HAP-1 (cell line): ENCODE measurements around the gene CCDC142.
A peak's percentile ranks its signal among the peaks of the same experiment; 100 is the strongest.

Source experiments
- DNase-seq, 2 experiments: peaks; one replicate each; pipeline ENCODE4 v3.0.0-alpha.2; 2016 to 2020; ENCODE audit warnings: low spot score in 2 of 2
- H3K27me3 ChIP-seq: fragments of 250-450 bp; sonication (Bioruptor Pico); 2 replicates; pipeline ENCODE4 v1.5.1; 2020; ENCODE audit warnings: low read depth, mild to moderate bottlenecking, moderate library complexity
- H3K36me3 ChIP-seq: fragments of 250-450 bp; sonication (Bioruptor Pico); replicated peaks from 2 replicates; pipeline ENCODE4 v1.5.1; 2020; ENCODE audit warnings: mild to moderate bottlenecking
- H3K4me1 ChIP-seq: fragments of 250-450 bp; sonication (Bioruptor Pico); 2 replicates; pipeline ENCODE4 v1.5.1; 2020; ENCODE audit warnings: mild to moderate bottlenecking
- H3K4me3 ChIP-seq: fragments of 250-450 bp; sonication (Bioruptor Pico); 2 replicates; pipeline ENCODE4 v1.5.1; 2020; ENCODE audit warnings: mild to moderate bottlenecking, moderate library complexity
- H3K9me3 ChIP-seq: fragments of 250-450 bp; sonication (Bioruptor Pico); 2 replicates; pipeline ENCODE4 v1.5.1; 2020; ENCODE audit warnings: mild to moderate bottlenecking, moderate library complexity
- in situ Hi-C: fragments of 300-500 bp; cut with MboI; formaldehyde crosslinking; loops from 3 replicates; pipeline ENCODE4 v1.14.3; 2020; ENCODE audit warnings: low sequenced_read_pairs, inconsistent platforms, mixed read lengths

Gene CCDC142

DNA sequence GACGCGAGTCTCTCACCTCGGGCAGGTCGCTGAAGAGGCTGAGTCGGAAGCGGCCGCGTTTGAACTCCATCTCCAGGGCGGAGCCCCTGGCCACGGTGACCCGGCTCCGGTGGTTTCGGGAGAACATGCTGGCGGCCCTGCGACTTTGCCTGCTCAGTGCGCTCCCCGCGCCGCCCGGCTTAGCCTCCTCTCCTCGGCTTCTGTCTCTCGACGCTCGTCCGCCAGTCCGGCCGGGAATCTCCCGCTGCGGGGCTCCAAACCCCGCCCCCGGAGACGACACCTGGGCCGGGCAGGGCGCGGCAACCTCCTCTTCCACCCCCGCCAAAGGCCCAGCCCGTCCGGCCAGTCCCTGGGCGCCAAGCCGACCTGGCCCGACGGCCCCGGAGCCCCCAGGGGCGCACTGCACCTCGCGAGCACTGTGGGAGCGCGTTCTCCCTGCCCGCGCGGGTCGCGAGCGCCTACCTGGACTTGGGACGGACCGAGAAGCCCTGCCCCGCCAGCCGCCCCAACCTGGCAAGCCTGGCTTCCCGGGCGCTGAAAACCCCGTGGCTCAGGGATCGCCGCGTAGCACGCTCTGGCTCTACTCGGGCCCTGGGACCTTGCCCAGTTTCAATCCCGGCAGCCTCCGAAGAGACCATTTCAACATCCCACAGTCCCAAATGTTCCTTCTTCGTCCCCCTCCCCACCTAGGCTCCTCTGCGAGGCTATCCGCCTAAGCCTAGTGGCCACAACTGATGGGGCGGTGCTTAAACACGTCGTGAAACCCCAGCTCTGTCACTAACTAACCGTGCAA is 40.9 kb downstream of the CCDC142 start, which contains the start of gene RTKN:
TSS of gene RTKN (minus strand) at position 248 of the 793 bp plus-strand sequence. CDS start at position 127, 121 bp downstream.
- Histone ChIP-seq H3K9me3 (no peaks in the 10 kb centered on the region), H3K27me3 (no peaks in the 10 kb centered on the region), H3K36me3 (no peaks in the 10 kb centered on the region; the same call in 1 of the 2 replicates), H3K4me3 (no peak within 1 kb of the TSS; the same call in 1 of the 2 replicates), H3K4me1 (peaks cover 26% of the 10 kb centered on the region)
- no peak for DNase-seq
- in situ Hi-C loops: no loop called here

DNA sequence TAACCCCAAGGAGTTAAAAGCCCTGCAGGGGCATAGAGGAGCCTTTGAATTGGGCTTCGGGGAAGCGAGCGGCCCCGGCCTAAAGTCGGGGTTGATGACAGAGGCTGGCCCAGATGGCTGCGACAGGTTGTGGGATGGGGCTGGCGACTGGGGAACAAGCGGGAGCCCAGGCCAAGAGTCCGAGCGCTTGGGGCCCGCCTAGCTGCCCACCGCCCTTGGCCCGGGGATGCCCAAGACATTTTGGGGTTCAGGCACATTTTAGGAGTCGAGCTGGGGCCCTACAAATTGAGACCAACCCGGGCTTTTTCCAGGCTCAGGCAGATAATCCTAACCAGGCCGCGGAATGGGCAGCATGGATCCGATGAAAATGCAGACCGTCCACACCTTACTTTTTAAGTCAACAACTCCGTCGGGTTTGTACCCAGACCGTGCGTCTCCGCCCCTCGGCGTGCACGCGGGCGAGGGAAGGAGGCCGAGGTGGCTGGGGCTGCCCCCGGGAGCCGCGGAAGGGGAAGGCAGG is 41.6 kb downstream of the CCDC142 start:
- Histone ChIP-seq H3K27me3 (no peaks in the 10 kb centered on the region), H3K4me3 (no peak overlapping the region), H3K36me3 (no peaks in the 10 kb centered on the region; the same call in 1 of the 2 replicates), H3K4me1 (peaks cover 26% of the 10 kb centered on the region), H3K9me3 (no peaks in the 10 kb centered on the region)
- in situ Hi-C loops: no loop called here
- no peak for DNase-seq

DNA sequence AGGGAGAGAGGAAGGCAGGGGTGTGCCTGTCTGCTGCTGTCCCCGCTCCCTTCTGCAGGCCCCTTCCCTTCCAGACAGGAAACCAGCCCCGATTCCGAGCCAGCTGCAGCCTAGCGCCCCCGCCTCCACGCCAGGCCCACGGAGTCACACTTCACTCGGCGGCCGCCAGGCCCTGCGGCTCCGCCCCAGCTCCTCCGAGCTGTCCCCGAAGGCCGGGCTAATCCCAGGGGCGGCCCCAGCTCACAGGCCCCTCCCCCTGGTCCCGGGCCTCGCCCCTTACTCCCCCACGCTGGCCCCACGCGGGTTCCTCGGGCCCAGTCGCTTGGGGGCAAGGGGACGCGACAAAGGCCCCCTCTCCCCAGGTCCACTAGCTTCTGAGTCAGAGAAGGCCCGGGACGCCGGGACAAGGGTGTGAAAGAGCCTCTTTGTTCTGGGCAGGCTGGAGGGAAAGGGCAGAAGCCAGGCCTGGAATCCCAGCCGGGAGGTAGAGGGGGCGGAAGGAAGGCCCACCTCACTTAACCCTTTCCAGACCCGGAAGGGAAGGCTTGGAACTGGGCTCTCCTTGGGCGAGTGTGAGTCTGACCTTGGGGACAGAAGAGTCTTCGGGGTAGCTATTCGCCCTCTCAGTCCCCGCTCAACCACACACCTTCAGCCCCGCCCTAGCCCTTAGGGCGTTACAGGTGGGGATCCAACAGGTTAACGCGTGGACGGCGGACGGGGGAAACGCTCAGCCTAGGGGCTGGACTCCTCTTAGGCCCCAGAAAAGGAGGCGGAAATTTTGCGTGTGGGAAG is 42.2 kb downstream of the CCDC142 start:
- in situ Hi-C loops: no loop called here
- Histone ChIP-seq H3K9me3 (no peaks in the 10 kb centered on the region), H3K36me3 (no peaks in the 10 kb centered on the region; the same call in 1 of the 2 replicates), H3K4me3 (peak overlapping the region; percentile 41), H3K4me1 (peaks cover 26% of the 10 kb centered on the region), H3K27me3 (no peaks in the 10 kb centered on the region)
- peak; percentile 64 to 91 for DNase-seq

DNA sequence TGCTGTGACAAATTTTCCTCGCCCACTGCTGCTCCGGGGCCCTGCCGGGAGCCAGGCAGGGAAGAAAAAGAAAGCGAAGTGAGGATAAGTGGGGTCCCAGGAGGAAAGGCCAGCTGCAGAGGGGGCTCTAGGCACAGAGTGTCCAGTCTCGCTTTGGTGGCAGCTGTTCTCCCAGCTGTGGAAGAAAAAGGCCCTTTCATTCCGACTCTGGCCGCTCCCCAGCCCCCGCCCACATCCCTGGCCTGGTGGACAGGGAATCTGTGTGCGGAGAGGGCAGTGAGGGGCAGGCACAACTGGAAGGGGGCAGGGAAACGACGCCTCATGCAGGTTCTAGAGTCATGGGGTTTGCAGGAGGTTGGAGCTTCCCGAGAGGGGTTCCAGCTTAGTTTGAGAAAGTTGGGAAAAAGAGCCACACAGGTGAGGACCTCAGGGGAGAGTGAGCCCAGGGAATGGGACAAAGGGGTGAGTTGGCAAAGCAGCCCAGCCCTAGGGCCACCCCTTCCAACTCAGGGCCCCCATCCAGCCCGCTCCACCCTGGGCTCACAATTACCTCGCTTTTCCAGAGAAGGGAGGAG is 42.9 kb downstream of the CCDC142 start:
- Histone ChIP-seq H3K4me1 (peaks cover 26% of the 10 kb centered on the region), H3K36me3 (no peaks in the 10 kb centered on the region; the same call in 1 of the 2 replicates), H3K9me3 (no peaks in the 10 kb centered on the region), H3K4me3 (peak overlapping the region; percentile 41), H3K27me3 (no peaks in the 10 kb centered on the region)
- DNase-seq: peak in 1 of 2 experiments; percentile 61
- in situ Hi-C loops: no loop called here

DNA sequence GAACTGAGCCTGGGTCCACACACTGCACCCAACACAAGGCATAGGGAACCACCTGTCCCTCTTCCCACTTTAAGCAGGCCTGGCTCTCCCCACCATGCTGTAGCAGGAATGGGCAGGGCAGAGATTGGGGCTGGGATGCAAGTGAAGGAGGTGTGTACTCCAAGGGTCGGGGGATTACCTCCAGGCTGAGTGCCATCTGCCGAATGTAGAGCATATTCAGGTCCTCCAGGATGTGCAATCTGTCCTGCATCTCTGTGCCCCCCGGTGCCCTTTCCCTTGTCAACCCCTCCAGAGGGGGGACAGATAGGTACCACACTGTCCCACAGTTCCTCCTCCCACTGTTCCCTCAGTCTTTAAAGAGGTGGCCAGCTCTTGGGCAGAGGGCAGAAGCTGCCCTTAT is 43.4 kb downstream of the CCDC142 start:
- no peak for DNase-seq
- peak overlapping the region; percentile 41 for H3K4me3 ChIP-seq

DNA sequence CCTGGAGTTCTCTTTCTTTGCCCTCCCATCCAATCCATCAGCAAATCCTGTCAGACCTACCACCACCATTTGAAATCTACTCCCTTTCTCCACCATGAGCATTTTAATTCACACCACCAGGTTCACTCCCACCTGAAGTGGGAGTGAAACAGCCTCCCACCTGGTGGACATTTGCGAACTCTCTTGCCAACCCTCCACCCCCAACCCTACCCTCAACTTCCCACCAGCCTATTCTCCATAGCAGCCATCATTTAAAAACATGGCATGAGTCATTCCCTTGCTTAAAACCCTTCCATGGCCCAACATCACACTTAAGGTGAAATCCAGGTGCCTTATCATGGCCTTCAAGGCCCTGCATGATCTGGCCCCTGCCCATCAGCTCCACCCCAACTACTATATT is 44.5 kb downstream of the CCDC142 start:
- H3K27me3 ChIP-seq: no peaks in the 10 kb centered on the region
- in situ Hi-C loops: no loop called here
- H3K4me1 ChIP-seq: peaks cover 19% of the 10 kb centered on the region
- DNase-seq: no peak
- H3K36me3 ChIP-seq: no peaks in the 10 kb centered on the region; the same call in 1 of the 2 replicates
- H3K9me3 ChIP-seq: no peaks in the 10 kb centered on the region
- no peak overlapping the region for H3K4me3 ChIP-seq

More for the DNA sequence above, 43.4 kb downstream of the CCDC142 start:
- Histone ChIP-seq H3K27me3 (no peaks in the 10 kb centered on the region), H3K36me3 (no peaks in the 10 kb centered on the region; the same call in 1 of the 2 replicates), H3K9me3 (no peaks in the 10 kb centered on the region), H3K4me1 (peaks cover 25% of the 10 kb centered on the region)
- in situ Hi-C loops: no loop called here

DNA sequence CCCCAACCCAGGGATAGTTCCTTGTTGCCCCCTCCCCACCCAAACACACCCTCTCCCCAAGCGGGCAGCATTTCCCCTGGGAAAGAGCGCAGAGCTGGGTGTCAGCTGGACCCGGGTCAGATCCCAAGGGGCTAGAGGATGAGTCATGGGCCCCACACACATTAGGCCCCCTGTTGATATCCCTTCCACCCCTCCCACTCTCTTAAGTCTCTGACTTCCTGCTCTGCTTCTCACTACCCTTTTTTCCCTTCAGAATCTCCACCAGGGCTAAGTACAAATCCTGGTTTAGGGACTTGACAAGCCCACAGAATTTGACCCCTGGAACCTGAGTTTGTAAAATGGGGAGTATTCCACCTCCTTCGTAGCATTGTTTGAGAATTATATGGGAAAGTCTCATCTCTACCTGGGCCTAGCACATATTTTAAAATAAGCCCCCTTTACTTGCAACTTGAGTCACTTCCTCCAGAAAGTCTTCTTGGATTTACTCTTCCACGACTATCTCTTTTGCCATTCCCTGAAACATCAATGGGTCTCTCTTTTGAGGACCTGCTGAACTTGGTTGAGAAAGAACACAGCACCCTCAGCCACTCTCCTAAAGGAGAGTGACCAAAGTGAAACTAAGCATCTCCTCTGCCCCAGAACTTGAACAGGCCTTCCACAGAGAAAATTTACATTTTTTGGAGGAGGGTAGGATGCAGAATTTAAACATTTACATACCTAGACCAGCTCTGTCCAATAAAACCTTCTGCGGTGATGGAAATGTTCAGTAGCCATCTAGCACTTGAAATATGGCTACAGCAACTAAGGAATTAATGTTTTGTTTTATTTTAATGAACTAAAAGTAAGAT is 45.7 kb downstream of the CCDC142 start:
- DNase-seq: no peak
- no peak overlapping the region for H3K4me3 ChIP-seq

DNA sequence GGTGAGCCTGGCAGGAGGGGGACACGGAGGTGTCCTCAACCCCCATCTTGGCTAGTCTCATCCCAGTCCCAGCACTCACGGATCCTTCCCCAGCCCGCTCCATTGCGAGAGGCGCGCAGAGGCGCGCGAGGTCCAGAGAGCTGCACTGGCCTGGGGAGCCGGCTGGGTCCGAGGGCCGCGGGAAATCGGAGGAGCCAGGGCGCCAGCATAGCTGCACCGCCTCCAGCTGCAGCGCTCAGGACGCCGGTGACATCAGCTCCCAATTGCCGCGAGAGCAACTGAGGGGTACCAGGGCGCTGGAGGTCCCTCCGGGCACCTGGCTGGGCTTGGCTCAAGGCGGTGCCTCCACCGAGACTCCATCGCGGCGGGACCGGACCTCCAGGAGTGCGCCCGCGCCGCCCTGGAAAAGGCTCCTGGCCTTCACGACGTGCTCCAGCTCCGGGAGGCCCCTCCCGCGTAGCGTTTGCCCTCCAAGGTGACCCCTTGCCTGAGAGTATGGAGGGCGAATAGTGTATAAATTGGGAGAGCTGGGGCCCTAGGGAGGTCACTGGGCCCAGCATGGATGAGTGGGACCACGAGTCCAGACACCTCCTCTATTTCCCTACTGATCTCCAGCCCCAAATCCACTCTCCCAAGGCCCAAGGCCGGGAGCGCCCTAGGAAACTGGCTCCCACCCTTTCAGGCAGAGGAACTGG is 46.5 kb downstream of the CCDC142 start:
- no peak for DNase-seq
- no peaks in the 10 kb centered on the region for H3K9me3 ChIP-seq
- H3K27me3 ChIP-seq: no peaks in the 10 kb centered on the region
- no peak overlapping the region for H3K4me3 ChIP-seq
- H3K36me3 ChIP-seq: no peaks in the 10 kb centered on the region; the same call in none of the 2 replicates
- peaks cover 19% of the 10 kb centered on the region for H3K4me1 ChIP-seq
- in situ Hi-C loops: no loop called here

More for the DNA sequence above, 45.7 kb downstream of the CCDC142 start:
- H3K4me1 ChIP-seq: peaks cover 19% of the 10 kb centered on the region
- H3K27me3 ChIP-seq: no peaks in the 10 kb centered on the region
- in situ Hi-C loops: no loop called here
- no peaks in the 10 kb centered on the region; the same call in 1 of the 2 replicates for H3K36me3 ChIP-seq
- no peaks in the 10 kb centered on the region for H3K9me3 ChIP-seq

DNA sequence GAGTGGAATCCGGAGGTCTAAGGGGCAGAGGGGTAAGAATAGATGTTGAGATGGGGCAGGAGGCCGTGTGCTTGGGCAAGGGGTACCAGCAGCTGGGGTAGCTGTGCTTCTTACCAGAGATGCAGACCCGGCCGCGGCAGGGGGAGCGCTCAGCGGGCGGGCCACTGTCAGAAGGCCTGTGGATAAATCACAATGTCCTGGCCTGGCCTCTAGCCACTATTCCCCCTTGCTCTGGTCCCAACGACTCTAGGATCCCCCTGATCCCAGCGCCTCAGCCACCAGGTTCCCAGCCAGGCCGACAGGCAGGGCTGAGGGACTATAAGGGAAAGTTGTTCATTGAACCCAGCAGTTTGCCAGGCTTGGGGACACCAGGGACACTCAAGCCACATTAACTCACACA is 52.3 kb downstream of the CCDC142 start:
- in situ Hi-C loops: no loop called here
- Histone ChIP-seq H3K4me1 (no peaks in the 10 kb centered on the region), H3K4me3 (no peak overlapping the region), H3K9me3 (no peaks in the 10 kb centered on the region), H3K36me3 (peaks cover 24% of the 10 kb centered on the region), H3K27me3 (no peaks in the 10 kb centered on the region)
- DNase-seq: no peak

DNA sequence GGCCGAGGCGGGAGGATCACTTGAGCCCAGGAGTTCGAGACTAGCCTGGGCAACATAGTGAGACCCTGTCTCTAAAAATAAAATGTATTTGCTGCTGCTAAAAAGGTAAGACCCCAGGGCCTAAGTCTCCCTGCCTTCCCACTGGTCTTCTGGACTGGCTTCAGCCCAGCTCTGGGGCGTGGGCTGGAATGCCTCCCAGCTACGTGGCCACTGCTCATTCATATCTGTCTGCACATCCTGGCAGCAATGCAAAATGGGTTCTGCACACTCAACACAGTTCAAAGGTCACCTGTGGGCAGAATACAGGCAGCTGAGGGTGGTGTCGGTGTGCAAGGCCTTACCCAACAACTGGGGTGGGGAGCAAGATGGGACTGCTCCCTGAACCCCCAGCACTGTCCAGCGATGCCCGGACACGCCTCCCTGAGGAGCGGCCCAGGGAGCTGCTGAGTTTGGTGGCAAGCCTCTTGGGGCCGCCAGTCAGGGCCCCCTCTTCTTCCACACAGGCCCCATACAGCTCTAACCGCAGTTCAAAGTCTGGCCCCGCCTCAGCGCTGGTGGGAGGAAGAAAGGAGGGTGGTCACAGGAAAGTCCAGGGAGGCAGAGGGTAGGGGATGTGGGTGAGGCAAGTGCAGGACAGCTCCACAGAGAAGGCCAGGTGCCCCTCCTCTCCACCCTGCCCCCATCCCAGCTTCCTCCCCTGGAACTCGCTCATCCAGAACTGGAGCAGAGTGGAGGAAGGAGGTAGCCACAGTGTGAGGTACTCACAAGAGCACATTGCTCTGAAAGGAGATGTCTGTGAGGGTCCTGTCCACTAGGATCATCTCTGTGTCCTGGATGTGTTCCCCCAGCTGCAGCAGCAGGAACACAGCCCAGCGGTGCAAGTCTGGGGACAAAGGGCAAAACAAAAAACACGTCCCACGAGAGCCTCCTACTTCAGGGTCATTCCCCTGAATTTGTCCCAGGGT is 53.0 kb downstream of the CCDC142 start:
- DNase-seq: no peak
- Histone ChIP-seq H3K9me3 (no peaks in the 10 kb centered on the region), H3K36me3 (peaks cover 31% of the 10 kb centered on the region), H3K4me1 (no peaks in the 10 kb centered on the region), H3K27me3 (no peaks in the 10 kb centered on the region), H3K4me3 (no peak overlapping the region)
- in situ Hi-C loops: no loop called here

DNA sequence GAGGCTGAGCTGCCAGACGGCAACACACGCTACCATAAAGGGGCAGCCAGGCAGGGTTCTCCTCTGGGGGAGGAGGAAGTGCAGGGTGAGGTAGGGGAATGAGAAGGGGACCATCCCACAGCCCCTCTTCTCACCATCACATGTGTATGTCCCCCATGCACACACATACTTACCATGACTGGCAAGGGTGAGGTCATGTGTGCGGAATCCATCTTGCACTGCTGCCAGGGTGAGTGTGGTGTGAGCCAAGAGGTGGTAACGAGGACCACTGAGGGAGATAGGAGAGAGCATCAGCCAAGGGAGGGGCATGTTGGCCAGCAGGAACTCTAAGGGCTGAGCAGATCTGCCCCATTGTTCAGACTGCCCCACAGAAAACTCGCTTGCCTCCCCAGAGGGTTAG is 54.1 kb downstream of the CCDC142 start:
- Histone ChIP-seq H3K36me3 (peaks cover 31% of the 10 kb centered on the region), H3K9me3 (no peaks in the 10 kb centered on the region), H3K4me1 (no peaks in the 10 kb centered on the region), H3K4me3 (no peak overlapping the region), H3K27me3 (no peaks in the 10 kb centered on the region)
- in situ Hi-C loops: no loop called here
- no peak for DNase-seq
